ENCODE results near the gene CST9L.

- TF ChIP-seq, protein P1, sequence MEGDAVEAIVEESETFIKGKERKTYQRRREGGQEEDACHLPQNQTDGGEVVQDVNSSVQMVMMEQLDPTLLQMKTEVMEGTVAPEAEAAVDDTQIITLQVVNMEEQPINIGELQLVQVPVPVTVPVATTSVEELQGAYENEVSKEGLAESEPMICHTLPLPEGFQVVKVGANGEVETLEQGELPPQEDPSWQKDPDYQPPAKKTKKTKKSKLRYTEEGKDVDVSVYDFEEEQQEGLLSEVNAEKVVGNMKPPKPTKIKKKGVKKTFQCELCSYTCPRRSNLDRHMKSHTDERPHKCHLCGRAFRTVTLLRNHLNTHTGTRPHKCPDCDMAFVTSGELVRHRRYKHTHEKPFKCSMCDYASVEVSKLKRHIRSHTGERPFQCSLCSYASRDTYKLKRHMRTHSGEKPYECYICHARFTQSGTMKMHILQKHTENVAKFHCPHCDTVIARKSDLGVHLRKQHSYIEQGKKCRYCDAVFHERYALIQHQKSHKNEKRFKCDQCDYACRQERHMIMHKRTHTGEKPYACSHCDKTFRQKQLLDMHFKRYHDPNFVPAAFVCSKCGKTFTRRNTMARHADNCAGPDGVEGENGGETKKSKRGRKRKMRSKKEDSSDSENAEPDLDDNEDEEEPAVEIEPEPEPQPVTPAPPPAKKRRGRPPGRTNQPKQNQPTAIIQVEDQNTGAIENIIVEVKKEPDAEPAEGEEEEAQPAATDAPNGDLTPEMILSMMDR (optimal IDR thresholded peaks at IDR 0.05 in 1 of 3, IDR thresholded peaks at IDR 0.05 in 1 of 3, conservative IDR thresholded peaks at IDR 0.05 in 1 of 3; ENCODE audit: extremely low read depth in 1 of 3, insufficient read depth in 2 of 3, low read length in 3 of 3), result no peak
- TF ChIP-seq EZH2 (IDR thresholded peaks at IDR 0.05; ENCODE audit: low read length), result no peak
These were observed 2.7 kb downstream of the CST9L start for GRCh38 chr20:23565503-23566045.

Data from keratinocyte (primary cell).